ENCODE measurements around the gene ARMC7. TPM values are rescaled to one million over a fixed set of nuclear protein-coding genes. Genes with fewer than 3 reads are reported as not detected.

The ARMC7 gene
- total and polyA plus RNA-seq, 2 of the 13 experiments (the other 11 are each of a cell fraction or from before 2014, with no cell fraction given): 3.9 to 4.2 TPM

GRCh38 chr17:75113798-75114551 lies 4.2 kb downstream of the ARMC7 start (continued):
- TF ChIP-seq SUZ12 (IDR thresholded peaks at IDR 0.05; ENCODE audit: low read depth, low read length) (no peak), POGZ (CRISPR knock-in tag; IDR thresholded peaks at IDR 0.05) (no peak), ZBTB8A (CRISPR knock-in tag; IDR thresholded peaks at IDR 0.05; ENCODE audit: borderline replicate concordance, low read depth) (no peak), CHCHD3 (CRISPR knock-in tag; IDR thresholded peaks at IDR 0.05) (no peak), HOMEZ (CRISPR knock-in tag; IDR thresholded peaks at IDR 0.05; ENCODE audit: low read depth) (no peak), SNAPC2 (CRISPR knock-in tag; IDR thresholded peaks at IDR 0.05) (no peak), FOXJ3 (CRISPR knock-in tag; IDR thresholded peaks at IDR 0.05; ENCODE audit: borderline replicate concordance) (no peak), PHB2 (IDR thresholded peaks at IDR 0.05; ENCODE audit: partially characterized antibody) (no peak), ZNF660 (CRISPR knock-in tag; IDR thresholded peaks at IDR 0.05; ENCODE audit: borderline replicate concordance, low read depth) (no peak), ZBED4 (CRISPR knock-in tag; IDR thresholded peaks at IDR 0.05; ENCODE audit: borderline replicate concordance) (no peak), ZBTB46 (CRISPR knock-in tag; IDR thresholded peaks at IDR 0.05; ENCODE audit: borderline replicate concordance) (no peak), ZNF333 (CRISPR knock-in tag; IDR thresholded peaks at IDR 0.05; ENCODE audit: borderline replicate concordance) (0 out of 2 replicates have a peak, but pooled peaks have one; percentile 61), ZNF414 (CRISPR knock-in tag; IDR thresholded peaks at IDR 0.05) (no peak), GTF2F1 (IDR thresholded peaks at IDR 0.05; ENCODE audit: low read length) (no peak), ZNF737 (CRISPR knock-in tag; IDR thresholded peaks at IDR 0.05; ENCODE audit: borderline replicate concordance) (no peak), ZBTB34 (CRISPR knock-in tag; IDR thresholded peaks at IDR 0.05) (no peak), NFKB2 (CRISPR knock-in tag; IDR thresholded peaks at IDR 0.05; ENCODE audit: borderline replicate concordance) (peak; percentile 71; the same call in 1 of the 2 replicates)
